ENCODE results near the gene SKA1. TPM values are rescaled to one million over a fixed set of nuclear protein-coding genes. Genes with fewer than 3 reads are reported as not detected.
A peak's percentile ranks its signal among the peaks of the same experiment; 100 is the strongest.
"Not testable (repeated sequence)": the region's sequence is repeated elsewhere in the genome, so short reads cannot be mapped to it uniquely, and the experiment has no call there.

The SKA1 gene
- total and polyA plus RNA-seq, 3 experiments from 2014 or later, result 0.40 to 28.7 (median 26.5) TPM

DNA sequence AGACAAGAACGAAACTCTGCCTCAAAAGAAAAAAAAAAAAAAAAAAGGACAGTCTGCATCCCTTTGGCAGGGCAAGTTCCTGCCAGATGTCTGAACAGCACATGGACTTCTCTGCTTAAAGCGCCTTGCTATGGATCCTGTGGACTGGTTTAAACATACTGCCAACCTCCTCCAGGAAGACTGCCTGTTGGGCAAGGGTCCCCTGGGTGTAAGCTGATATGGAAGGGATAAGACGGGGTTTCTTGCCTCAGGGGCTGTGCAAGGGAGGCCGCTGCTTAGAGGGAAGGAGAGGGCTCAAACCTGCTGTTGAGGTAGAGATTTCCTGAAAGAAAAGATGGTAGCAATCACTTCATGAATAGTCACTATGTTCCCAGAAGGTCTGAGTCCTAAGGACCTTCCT is 22.2 kb downstream of the SKA1 start:
- Histone ChIP-seq H3K27me3 (ENCODE audit: insufficient read depth, low read length, poor library complexity, severe bottlenecking) (no peaks in the 10 kb centered on the region), H3K4me1 (ENCODE audit: insufficient read depth, low read length) (no peaks in the 10 kb centered on the region), H3K27ac (ENCODE audit: low read depth, low read length) (no peak overlapping the region), H3K36me3 (ENCODE audit: insufficient read depth, low read length) (no peaks in the 10 kb centered on the region), H3K9me3 (ENCODE audit: low read length) (no peaks in the 10 kb centered on the region), H3K4me3 (ENCODE audit: low read length) (no peak overlapping the region)
- Mint-ChIP-seq H3K36me3 (no peaks in the 10 kb centered on the region), H3K9me3 (peaks cover 0 to 1% (median 0%) of the 10 kb centered on the region in 5 donors), H3K4me3 (no peak overlapping the region), H3K4me1 (no peaks in the 10 kb centered on the region), H3K27me3 (peaks cover 16 to 31% of the 10 kb centered on the region in 2 donors), H3K27ac (peak overlapping the region in 1 of 8 donors; percentile 23)
- CTCF ChIA-PET, result no interaction called here
- POLR2A ChIA-PET, result no interaction called here
- DNase-seq, result no peak

- no peaks in the 10 kb centered on the region for H3K27me3 ChIP-seq (ENCODE audit: insufficient read depth, low read length, poor library complexity, severe bottlenecking)
- Mint-ChIP-seq H3K27ac (no peak overlapping the region), H3K4me3 (no peak overlapping the region), H3K4me1 (no peaks in the 10 kb centered on the region), H3K36me3 (no peaks in the 10 kb centered on the region), H3K9me3 (peaks cover 0 to 3% (median 0%) of the 10 kb centered on the region in 5 donors), H3K27me3 (peaks cover 22 to 41% of the 10 kb centered on the region in 2 donors)
- no peaks in the 10 kb centered on the region for H3K9me3 ChIP-seq (ENCODE audit: low read length)
- no peak for DNase-seq
- no peak overlapping the region for H3K4me3 ChIP-seq (ENCODE audit: low read length)
- H3K36me3 ChIP-seq (ENCODE audit: insufficient read depth, low read length), result no peaks in the 10 kb centered on the region
- ChIA-PET CTCF (no interaction called here), POLR2A (no interaction called here)
- H3K4me1 ChIP-seq (ENCODE audit: insufficient read depth, low read length), result no peaks in the 10 kb centered on the region
- no peak overlapping the region for H3K27ac ChIP-seq (ENCODE audit: low read depth, low read length)
These were observed 23.3 kb downstream of the SKA1 start for GRCh38 chr18:50398099-50398498.

DNA sequence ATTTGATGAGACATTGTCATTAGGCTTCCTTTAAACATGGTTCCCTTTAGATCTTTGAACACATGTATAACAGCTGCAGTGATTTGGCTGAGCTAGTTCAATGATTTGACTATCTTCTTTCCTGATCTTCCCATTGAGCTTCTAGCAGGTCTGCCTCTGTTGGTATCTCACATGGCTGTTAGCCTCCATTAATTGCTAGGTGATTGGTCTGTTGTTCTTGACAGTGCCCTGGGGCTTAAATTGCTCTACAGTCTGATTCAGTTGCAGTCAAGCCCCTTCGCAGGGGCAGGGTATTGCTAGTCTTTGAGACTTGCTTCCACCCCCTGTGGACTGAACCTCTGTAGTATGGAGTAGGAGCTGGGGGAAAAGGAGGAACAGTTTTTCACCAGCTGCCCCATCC is 24.1 kb downstream of the SKA1 start:
- Histone ChIP-seq H3K36me3 (ENCODE audit: insufficient read depth, low read length) (no peaks in the 10 kb centered on the region), H3K4me3 (ENCODE audit: low read length) (no peak overlapping the region), H3K9me3 (ENCODE audit: low read length) (no peaks in the 10 kb centered on the region), H3K4me1 (ENCODE audit: insufficient read depth, low read length) (no peaks in the 10 kb centered on the region), H3K27ac (ENCODE audit: low read depth, low read length) (no peak overlapping the region), H3K27me3 (ENCODE audit: insufficient read depth, low read length, poor library complexity, severe bottlenecking) (no peaks in the 10 kb centered on the region)
- H3K4me3 Mint-ChIP-seq, result no peak overlapping the region
- no peak overlapping the region for H3K27ac Mint-ChIP-seq
- no peaks in the 10 kb centered on the region for H3K36me3 Mint-ChIP-seq
- no peak for DNase-seq
- CTCF ChIA-PET, result no interaction called here
- peaks cover 0 to 5% (median 0%) of the 10 kb centered on the region in 5 donors for H3K9me3 Mint-ChIP-seq
- H3K4me1 Mint-ChIP-seq, result no peaks in the 10 kb centered on the region
- POLR2A ChIA-PET, result no interaction called here
- peaks cover 30 to 50% of the 10 kb centered on the region in 2 donors for H3K27me3 Mint-ChIP-seq

DNA sequence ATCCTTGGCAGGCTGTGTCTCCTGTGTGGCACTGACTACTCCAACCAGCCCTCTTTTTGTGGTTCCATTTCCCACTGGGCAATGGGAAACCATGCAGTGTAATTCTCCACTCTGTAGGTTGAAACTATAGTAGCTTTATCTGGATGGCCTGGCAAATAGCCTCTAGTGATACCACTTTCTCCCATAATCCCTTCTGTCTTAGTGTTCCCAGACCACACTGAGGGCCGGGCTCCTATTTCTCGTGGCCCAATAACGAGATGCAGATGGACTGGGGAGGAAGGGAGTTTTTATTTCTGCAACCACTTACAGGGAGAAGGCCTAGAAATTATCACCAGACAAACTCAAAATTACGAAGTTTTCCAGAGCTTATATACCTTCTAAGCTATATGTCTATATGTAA is 24.7 kb downstream of the SKA1 start:
- DNase-seq, result no peak
- Histone ChIP-seq H3K36me3 (ENCODE audit: insufficient read depth, low read length) (no peaks in the 10 kb centered on the region), H3K27me3 (ENCODE audit: insufficient read depth, low read length, poor library complexity, severe bottlenecking) (no peaks in the 10 kb centered on the region), H3K9me3 (ENCODE audit: low read length) (no peaks in the 10 kb centered on the region), H3K4me1 (ENCODE audit: insufficient read depth, low read length) (no peaks in the 10 kb centered on the region), H3K4me3 (ENCODE audit: low read length) (no peak overlapping the region), H3K27ac (ENCODE audit: low read depth, low read length) (no peak overlapping the region)
- Mint-ChIP-seq H3K4me1 (no peaks in the 10 kb centered on the region), H3K4me3 (no peak overlapping the region), H3K36me3 (no peaks in the 10 kb centered on the region), H3K27me3 (peaks cover 34 to 56% of the 10 kb centered on the region in 2 donors), H3K9me3 (peaks cover 0 to 5% (median 0%) of the 10 kb centered on the region in 5 donors), H3K27ac (no peak overlapping the region)
- POLR2A ChIA-PET, result no interaction called here
- CTCF ChIA-PET, result no interaction called here

DNA sequence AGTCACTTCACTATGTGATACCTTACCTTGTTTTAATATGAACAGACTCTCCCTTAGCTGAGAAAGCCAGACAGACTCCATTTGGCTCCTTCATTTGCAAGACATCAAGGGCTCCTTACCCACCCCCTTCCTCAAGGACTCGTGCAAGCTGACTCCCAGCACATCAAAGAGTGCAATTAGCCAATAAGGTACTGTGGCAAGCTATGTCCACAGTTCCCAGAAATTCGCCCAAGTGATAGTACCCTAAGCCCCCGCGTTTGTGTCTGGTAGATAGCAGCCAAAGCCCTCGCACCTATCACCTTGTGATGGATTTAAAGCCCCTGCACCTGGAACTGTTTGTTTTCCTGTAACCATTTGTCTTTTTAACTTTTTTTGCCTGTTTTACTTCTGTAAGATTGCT is 25.6 kb downstream of the SKA1 start:
- POLR2A ChIA-PET; H3K27ac Mint-ChIP-seq; H3K27me3 ChIP-seq (ENCODE audit: insufficient read depth, low read length, poor library complexity, severe bottlenecking); H3K4me3 Mint-ChIP-seq; H3K4me1 ChIP-seq (ENCODE audit: insufficient read depth, low read length); H3K36me3 Mint-ChIP-seq; H3K4me1 Mint-ChIP-seq; H3K9me3 Mint-ChIP-seq; H3K27ac ChIP-seq (ENCODE audit: low read depth, low read length); DNase-seq; H3K4me3 ChIP-seq (ENCODE audit: low read length); CTCF ChIA-PET; H3K36me3 ChIP-seq (ENCODE audit: insufficient read depth, low read length); H3K9me3 ChIP-seq (ENCODE audit: low read length): not testable (repeated sequence)
- peaks cover 42 to 63% of the 10 kb centered on the region in 2 donors for H3K27me3 Mint-ChIP-seq

DNA sequence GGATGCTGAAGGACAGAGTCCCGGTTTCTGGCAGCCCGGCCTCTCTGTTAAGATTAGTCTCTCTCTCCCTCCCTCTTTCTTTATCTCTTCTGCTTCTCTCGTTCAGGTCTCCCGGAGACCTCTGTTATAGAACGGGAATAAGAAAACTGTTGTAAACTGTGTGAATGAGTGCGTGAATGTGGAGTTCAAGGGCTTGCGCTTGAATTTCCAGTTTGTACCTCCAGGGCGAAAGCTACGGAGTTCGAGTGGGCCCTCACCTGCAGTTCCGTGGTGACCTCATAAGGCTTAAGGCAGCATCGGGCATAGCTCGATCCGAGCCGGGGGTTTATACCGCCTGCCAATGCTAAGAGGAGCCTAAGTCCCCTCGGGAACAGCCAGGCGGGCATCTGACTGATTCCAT is 26.4 kb downstream of the SKA1 start:
- Histone ChIP-seq H3K36me3 (ENCODE audit: insufficient read depth, low read length) (no peaks in the 10 kb centered on the region), H3K27me3 (ENCODE audit: insufficient read depth, low read length, poor library complexity, severe bottlenecking) (no peaks in the 10 kb centered on the region), H3K4me1 (ENCODE audit: insufficient read depth, low read length) (no peaks in the 10 kb centered on the region), H3K27ac (ENCODE audit: low read depth, low read length) (no peak overlapping the region), H3K4me3 (ENCODE audit: low read length) (no peak overlapping the region), H3K9me3 (ENCODE audit: low read length) (no peaks in the 10 kb centered on the region)
- H3K4me3 Mint-ChIP-seq, result no peak overlapping the region
- ChIA-PET CTCF (no interaction called here), POLR2A (no interaction called here)
- peaks cover 0 to 3% (median 0%) of the 10 kb centered on the region in 5 donors for H3K9me3 Mint-ChIP-seq
- no peaks in the 10 kb centered on the region for H3K36me3 Mint-ChIP-seq
- no peak overlapping the region for H3K27ac Mint-ChIP-seq
- H3K27me3 Mint-ChIP-seq, result peaks cover 47 to 70% of the 10 kb centered on the region in 2 donors
- no peak for DNase-seq
- H3K4me1 Mint-ChIP-seq, result no peaks in the 10 kb centered on the region

DNA sequence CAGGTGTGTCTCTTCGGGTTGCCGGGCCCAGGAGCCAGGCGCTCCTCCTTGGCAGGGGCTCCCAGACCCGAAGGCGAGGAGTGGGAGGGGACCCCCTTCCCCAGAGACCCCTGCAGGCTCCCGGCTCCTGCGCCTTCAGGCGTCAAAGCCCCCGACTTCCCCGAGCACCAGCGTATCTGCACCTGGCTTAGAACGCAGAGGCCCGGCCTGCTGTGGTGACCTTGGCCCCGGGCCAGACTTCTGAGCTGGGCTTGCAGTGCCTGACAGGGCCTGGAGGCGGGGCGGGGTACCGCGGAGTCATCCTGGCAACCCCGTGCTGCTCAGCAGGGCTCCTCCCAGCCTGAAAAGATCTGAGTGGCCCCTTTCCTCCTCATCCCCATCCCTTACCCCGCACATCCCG is 27.0 kb downstream of the SKA1 start:
- Mint-ChIP-seq H3K27me3 (peaks cover 51 to 75% of the 10 kb centered on the region in 2 donors), H3K36me3 (no peaks in the 10 kb centered on the region), H3K4me1 (no peaks in the 10 kb centered on the region), H3K27ac (no peak overlapping the region), H3K9me3 (peaks cover 0 to 3% (median 0%) of the 10 kb centered on the region in 5 donors), H3K4me3 (no peak overlapping the region)
- POLR2A ChIA-PET, result no interaction called here
- peak in 1 of 5 donors; percentile 49 for DNase-seq
- no peaks in the 10 kb centered on the region for H3K36me3 ChIP-seq (ENCODE audit: insufficient read depth, low read length)
- no peaks in the 10 kb centered on the region for H3K9me3 ChIP-seq (ENCODE audit: low read length)
- H3K27ac ChIP-seq (ENCODE audit: low read depth, low read length), result no peak overlapping the region
- no peak overlapping the region for H3K4me3 ChIP-seq (ENCODE audit: low read length)
- H3K27me3 ChIP-seq (ENCODE audit: insufficient read depth, low read length, poor library complexity, severe bottlenecking), result no peaks in the 10 kb centered on the region
- H3K4me1 ChIP-seq (ENCODE audit: insufficient read depth, low read length), result no peaks in the 10 kb centered on the region
- CTCF ChIA-PET, result no interaction called here

- H3K27me3 Mint-ChIP-seq, result peaks cover 46 to 87% of the 10 kb centered on the region in 2 donors
- not testable (repeated sequence) for DNase-seq
These were observed 30.1 kb downstream of the SKA1 start for GRCh38 chr18:50404752-50405581.

More at GRCh38 chr18:50404752-50405581, 30.1 kb downstream of the SKA1 start:
- H3K27ac Mint-ChIP-seq; H3K27ac ChIP-seq (ENCODE audit: low read depth, low read length); H3K4me3 ChIP-seq (ENCODE audit: low read length); H3K27me3 ChIP-seq (ENCODE audit: insufficient read depth, low read length, poor library complexity, severe bottlenecking); H3K4me1 ChIP-seq (ENCODE audit: insufficient read depth, low read length); H3K9me3 ChIP-seq (ENCODE audit: low read length); H3K9me3 Mint-ChIP-seq; CTCF ChIA-PET; H3K4me3 Mint-ChIP-seq; H3K36me3 ChIP-seq (ENCODE audit: insufficient read depth, low read length); H3K4me1 Mint-ChIP-seq; POLR2A ChIA-PET; H3K36me3 Mint-ChIP-seq: not testable (repeated sequence)

Data from CD8-positive, alpha-beta memory T cell (primary cell).